Brain pericyte (primary cell): ENCODE results near the gene SYNGR3.
"Not testable (repeated sequence)": the region's sequence is repeated elsewhere in the genome, so short reads cannot be mapped to it uniquely, and the experiment has no call there.

Experiments used
- DNase-seq: peaks from one replicate; pipeline ENCODE4 v3.0.0-alpha.2; 2012; ENCODE audit warnings: low read depth, low spot score

The SYNGR3 gene

GRCh38 chr16:1989209-1990100 lies at the start of gene SYNGR3:
SYNGR3 (plus strand) TSS chr16:1989970; CDS start chr16:1990103, 133 bp downstream.
- DNase-seq: no peak

GRCh38 chr16:1940273-1941161 lies 49.3 kb upstream of the SYNGR3 start:
- DNase-seq: no peak

- DNase-seq: no peak
Measured at GRCh38 chr16:1941162-1942046, 48.4 kb upstream of the SYNGR3 start.

- no peak for DNase-seq
Measured at GRCh38 chr16:1942047-1942809, 47.5 kb upstream of the SYNGR3 start.

- peak; percentile 90 for DNase-seq
Measured at GRCh38 chr16:1942810-1943726, 46.7 kb upstream of the SYNGR3 start, which contains the start of gene MSRB1. MSRB1 (minus strand) TSS chr16:1943199; CDS start chr16:1943156, 43 bp downstream.

- no peak for DNase-seq
Measured at GRCh38 chr16:1944612-1945199, 45.1 kb upstream of the SYNGR3 start.

- no peak for DNase-seq
Measured at GRCh38 chr16:1945559-1946391, 44.0 kb upstream of the SYNGR3 start.

- no peak for DNase-seq
Measured at GRCh38 chr16:1946495-1947368, 43.0 kb upstream of the SYNGR3 start.

- no peak for DNase-seq
Measured at GRCh38 chr16:1947369-1947670, 42.5 kb upstream of the SYNGR3 start.

GRCh38 chr16:1949507-1949906 lies 40.3 kb upstream of the SYNGR3 start:
- DNase-seq: no peak

GRCh38 chr16:1950047-1950446 lies 39.7 kb upstream of the SYNGR3 start:
- DNase-seq: no peak

- no peak for DNase-seq
Measured at GRCh38 chr16:1950559-1950958, 39.2 kb upstream of the SYNGR3 start.

GRCh38 chr16:1953734-1954133 lies 36.0 kb upstream of the SYNGR3 start:
- no peak for DNase-seq

GRCh38 chr16:1957434-1958142 lies 32.2 kb upstream of the SYNGR3 start:
- not testable (repeated sequence) for DNase-seq

GRCh38 chr16:1958143-1958491 lies 31.7 kb upstream of the SYNGR3 start:
- DNase-seq: not testable (repeated sequence)

GRCh38 chr16:1958715-1959268 lies 31.0 kb upstream of the SYNGR3 start:
- no peak for DNase-seq
